Calu3 (cell line): ENCODE data around the gene FARP1. TPM values are rescaled to one million over a fixed set of nuclear protein-coding genes. Genes with fewer than 3 reads are reported as not detected.

Experiments
- BruUV-seq: library from RNA; stranded (reverse); fragments of 400-500 nt; replicated peaks from 2 replicates; lab custom pipeline; 2021; lab: Mats Ljungman, UMichigan
- CTCF ChIA-PET: fragments of 300-600 bp; sonication (Branson Sonifier 250); formaldehyde crosslinking; loops from one replicate; lab custom pipeline; 2022; ENCODE audit warnings: antibody characterized with exemption; lab: Charles Lee
- DNase-seq: peaks from one replicate; pipeline ENCODE4 v3.0.0; 2022
- H3K27ac Mint-ChIP-seq: one replicate; pipeline ENCODE4 v1.8.0; 2022; ENCODE audit warnings: mixed read lengths; ENCODE audit not compliant: unreplicated experiment
- H3K27me3 Mint-ChIP-seq: one replicate; pipeline ENCODE4 v1.8.0; 2022; ENCODE audit warnings: mixed read lengths; ENCODE audit not compliant: unreplicated experiment
- H3K36me3 Mint-ChIP-seq: one replicate; pipeline ENCODE4 v1.8.0; 2022; ENCODE audit warnings: mild to moderate bottlenecking, moderate library complexity, mixed read lengths; ENCODE audit not compliant: insufficient read depth, unreplicated experiment
- H3K4me1 Mint-ChIP-seq: one replicate; pipeline ENCODE4 v1.8.0; 2022; ENCODE audit warnings: mild to moderate bottlenecking, low read depth, mixed read lengths; ENCODE audit not compliant: unreplicated experiment
- H3K4me3 Mint-ChIP-seq: one replicate; pipeline ENCODE4 v1.8.0; 2022; ENCODE audit warnings: mild to moderate bottlenecking, low read depth, moderate library complexity, mixed read lengths; ENCODE audit not compliant: unreplicated experiment
- H3K9me3 Mint-ChIP-seq: one replicate; pipeline ENCODE4 v1.8.0; 2022; ENCODE audit warnings: low read depth, mixed read lengths; ENCODE audit not compliant: unreplicated experiment
- CTCF ChIP-seq: fragments of 200-600 bp; IDR thresholded peaks from one replicate; pipeline ENCODE4 v1.8.0; 2022; ENCODE audit warnings: antibody characterized with exemption; ENCODE audit not compliant: unreplicated experiment
- intact Hi-C: fragments of 100-400 bp; cut with micrococcal nuclease; formaldehyde crosslinking; loops from one replicate; pipeline ENCODE4 v1.10.0; 2022; ENCODE audit not compliant: unreplicated experiment
- total RNA-seq: library from RNA; stranded (reverse); gene quantifications from 2 replicates; pipeline ENCODE4 v1.2.3, GENCODE V29; 2022

Gene FARP1
- total RNA-seq, 1 experiment from 2014 or later: 47.0 TPM

- TF ChIP-seq CTCF: no peak
- Mint-ChIP-seq H3K4me1 (peaks cover 10% of the 10 kb centered on the region), H3K4me3 (no peak overlapping the region), H3K27me3 (no peaks in the 10 kb centered on the region), H3K27ac (no peak overlapping the region), H3K9me3 (no peaks in the 10 kb centered on the region), H3K36me3 (peaks cover 3% of the 10 kb centered on the region)
- BruUV-seq: no TSS peak
- CTCF ChIA-PET: no interaction called here
- DNase-seq: no peak
- intact Hi-C loops: no loop called here
Observed at GRCh38 chr13:98289339-98289945, 146.5 kb downstream of the FARP1 start.

GRCh38 chr13:98290261-98290660 is 147.4 kb downstream of the FARP1 start:
- H3K4me3 Mint-ChIP-seq: no peak overlapping the region
- no peak for TF ChIP-seq CTCF
- no peaks in the 10 kb centered on the region for H3K27me3 Mint-ChIP-seq
- H3K9me3 Mint-ChIP-seq: no peaks in the 10 kb centered on the region
- H3K36me3 Mint-ChIP-seq: peaks cover 3% of the 10 kb centered on the region
- CTCF ChIA-PET: no interaction called here
- no TSS peak for BruUV-seq
- H3K4me1 Mint-ChIP-seq: peaks cover 10% of the 10 kb centered on the region
- no peak overlapping the region for H3K27ac Mint-ChIP-seq
- no peak for DNase-seq
- intact Hi-C loops: loop anchor here (10.0 kb wide), 1 partner anchor 145 kb away; the partner anchor contains the start of gene FARP1

GRCh38 chr13:98291658-98292057 is 148.8 kb downstream of the FARP1 start:
- Mint-ChIP-seq H3K36me3 (peaks cover 3% of the 10 kb centered on the region), H3K4me1 (peaks cover 10% of the 10 kb centered on the region), H3K4me3 (no peak overlapping the region), H3K27ac (no peak overlapping the region), H3K9me3 (no peaks in the 10 kb centered on the region), H3K27me3 (no peaks in the 10 kb centered on the region)
- CTCF ChIA-PET: no interaction called here
- no peak for TF ChIP-seq CTCF
- DNase-seq: no peak
- intact Hi-C loops: loop anchor here (10.0 kb wide), 1 partner anchor 147 kb away; the partner anchor contains the start of gene FARP1
- no TSS peak for BruUV-seq

GRCh38 chr13:98293103-98293502 is 150.2 kb downstream of the FARP1 start:
- no peak overlapping the region for H3K4me3 Mint-ChIP-seq
- no peak for TF ChIP-seq CTCF
- no peak overlapping the region for H3K27ac Mint-ChIP-seq
- DNase-seq: no peak
- H3K9me3 Mint-ChIP-seq: no peaks in the 10 kb centered on the region
- peaks cover 3% of the 10 kb centered on the region for H3K36me3 Mint-ChIP-seq
- H3K27me3 Mint-ChIP-seq: no peaks in the 10 kb centered on the region
- BruUV-seq: no TSS peak
- CTCF ChIA-PET: interaction anchor here (1.0 kb wide), 1 partner anchor 8 kb away, joined by 3 read pairs; no protein-coding TSS in a partner anchor
- peaks cover 11% of the 10 kb centered on the region for H3K4me1 Mint-ChIP-seq
- intact Hi-C loops: loop anchor here (10.0 kb wide), 1 partner anchor 148 kb away; the partner anchor contains the start of gene FARP1
